Ishikawa (cell line): ENCODE measurements around the gene C4orf50.

Experiments
- CEBPB ChIP-seq: IDR thresholded peaks from 2 replicates; pipeline ENCODE4 v1.6.1; 2012
- CREB1 ChIP-seq: IDR thresholded peaks from 2 replicates; pipeline ENCODE4 v1.6.1; 2012; ENCODE audit warnings: low read depth
- EGR1 ChIP-seq: IDR thresholded peaks from 2 replicates; pipeline ENCODE4 v1.6.1; 2012
- EP300 ChIP-seq: IDR thresholded peaks from 2 replicates; pipeline ENCODE4 v1.6.1; 2012; ENCODE audit warnings: borderline replicate concordance
- FOXM1 ChIP-seq: IDR thresholded peaks from 2 replicates; pipeline ENCODE4 v1.6.1; 2012; ENCODE audit warnings: low read depth, borderline replicate concordance
- MAX ChIP-seq: IDR thresholded peaks from 2 replicates; pipeline ENCODE4 v1.6.1; 2012
- NFIC ChIP-seq: IDR thresholded peaks from 2 replicates; pipeline ENCODE4 v1.6.1; 2012
- RAD21 ChIP-seq: IDR thresholded peaks from 2 replicates; pipeline ENCODE4 v1.6.1; 2012; ENCODE audit warnings: low read depth
- REST ChIP-seq: IDR thresholded peaks from 2 replicates; pipeline ENCODE4 v1.6.1; 2012; ENCODE audit warnings: low read depth, mild to moderate bottlenecking
- TAF1 ChIP-seq: IDR thresholded peaks from 2 replicates; pipeline ENCODE4 v1.6.1; 2012; ENCODE audit warnings: low read depth, mild to moderate bottlenecking
- TCF12 ChIP-seq: IDR thresholded peaks from 2 replicates; pipeline ENCODE4 v1.6.1; 2012; ENCODE audit warnings: low read depth
- TEAD4 ChIP-seq: IDR thresholded peaks from 2 replicates; pipeline ENCODE4 v1.6.1; 2012
- USF1 ChIP-seq: IDR thresholded peaks from 2 replicates; pipeline ENCODE4 v1.6.1; 2012
- YY1 ChIP-seq: IDR thresholded peaks from 2 replicates; pipeline ENCODE4 v1.6.1; 2012; ENCODE audit warnings: low read depth

The C4orf50 gene

GRCh38 chr4:5881340-5881739 is 136.9 kb downstream of the C4orf50 start:
- TF ChIP-seq EP300, result no peak
- TF ChIP-seq REST, result peak; percentile 81

- TF ChIP-seq MAX (no peak), EP300 (no peak), REST (no peak), TEAD4 (no peak), CREB1 (no peak), NFIC (no peak)
Observed at GRCh38 chr4:5878359-5878758, 139.9 kb downstream of the C4orf50 start.

- TF ChIP-seq NFIC (no peak), REST (no peak), EP300 (no peak), TEAD4 (no peak), RAD21 (no peak), CEBPB (no peak), CREB1 (no peak), MAX (no peak), TAF1 (no peak), FOXM1 (no peak), YY1 (no peak), USF1 (no peak), TCF12 (no peak)
Observed at GRCh38 chr4:5877392-5877791, 140.8 kb downstream of the C4orf50 start.

GRCh38 chr4:5874811-5875449 is 143.3 kb downstream of the C4orf50 start:
- no peak for TF ChIP-seq MAX
- TF ChIP-seq NFIC, result no peak
- TF ChIP-seq YY1, result no peak
- TF ChIP-seq FOXM1, result no peak
- no peak for TF ChIP-seq TCF12
- TF ChIP-seq EP300, result no peak
- TF ChIP-seq CEBPB, result no peak
- TF ChIP-seq REST, result no peak
- TF ChIP-seq RAD21, result no peak
- TF ChIP-seq TEAD4, result no peak
- no peak for TF ChIP-seq EGR1
